NT2/D1 (cell line): ENCODE measurements around the gene ZNF831.

ENCODE experiments used
- DNase-seq: peaks from one replicate; pipeline ENCODE4 v3.0.0-alpha.2; 2011; ENCODE audit warnings: low read depth, low spot score
- H3K27me3 ChIP-seq: 2 replicates; pipeline ENCODE4 v1.6.0; 2011; ENCODE audit warnings: mild to moderate bottlenecking; ENCODE audit not compliant: insufficient read length, insufficient read depth
- H3K36me3 ChIP-seq: 2 replicates; pipeline ENCODE4 v1.6.1; 2011; ENCODE audit warnings: mild to moderate bottlenecking, low read length, mixed read lengths; ENCODE audit not compliant: insufficient read depth, insufficient read length
- H3K4me1 ChIP-seq: 2 replicates; pipeline ENCODE4 v1.5.1; 2011; ENCODE audit not compliant: insufficient read depth, insufficient read length
- H3K4me3 ChIP-seq: 2 replicates; pipeline ENCODE4 v1.5.1; 2011; ENCODE audit warnings: low read depth; ENCODE audit not compliant: insufficient read length
- H3K9ac ChIP-seq: 2 replicates; pipeline ENCODE4 v1.6.0; 2011; ENCODE audit warnings: low read depth; ENCODE audit not compliant: insufficient read length
- H3K9me3 ChIP-seq: 2 replicates; pipeline ENCODE4 v1.5.1; 2011; ENCODE audit warnings: mild to moderate bottlenecking, low read length; ENCODE audit not compliant: insufficient read depth
- SUZ12 ChIP-seq: IDR thresholded peaks from 2 replicates; pipeline ENCODE4 v1.6.1; 2011; ENCODE audit not compliant: insufficient read length, insufficient read depth; ENCODE audit errors: extremely low read depth
- YY1 ChIP-seq: IDR thresholded peaks from 2 replicates; pipeline ENCODE4 v1.6.1; 2011; ENCODE audit not compliant: insufficient read length, insufficient read depth
- ZNF274 ChIP-seq: IDR thresholded peaks from 2 replicates; pipeline ENCODE4 v1.6.1; 2011; ENCODE audit warnings: mild to moderate bottlenecking, low read depth, low read length

Gene ZNF831

GRCh38 chr20:59164686-59165391 lies 1.2 kb downstream of the ZNF831 start:
- TF ChIP-seq SUZ12 = no peak
- no peak for TF ChIP-seq YY1
- TF ChIP-seq ZNF274 = no peak
- Histone ChIP-seq H3K27me3 (no peaks in the 10 kb centered on the region), H3K36me3 (no peaks in the 10 kb centered on the region), H3K9ac (no peak overlapping the region), H3K4me1 (no peaks in the 10 kb centered on the region), H3K4me3 (no peak overlapping the region), H3K9me3 (no peaks in the 10 kb centered on the region)
- DNase-seq = no peak

GRCh38 chr20:59165396-59165795 lies 1.8 kb downstream of the ZNF831 start:
- no peak overlapping the region for H3K4me3 ChIP-seq
- DNase-seq = no peak
- H3K36me3 ChIP-seq = no peaks in the 10 kb centered on the region
- TF ChIP-seq SUZ12 (no peak), ZNF274 (no peak), YY1 (no peak)
- no peaks in the 10 kb centered on the region for H3K9me3 ChIP-seq
- H3K9ac ChIP-seq = no peak overlapping the region
- H3K27me3 ChIP-seq = no peaks in the 10 kb centered on the region
- no peaks in the 10 kb centered on the region for H3K4me1 ChIP-seq

- TF ChIP-seq SUZ12 (no peak), ZNF274 (no peak), YY1 (no peak)
- Histone ChIP-seq H3K9ac (no peak overlapping the region), H3K9me3 (no peaks in the 10 kb centered on the region), H3K4me3 (no peak overlapping the region), H3K27me3 (no peaks in the 10 kb centered on the region), H3K4me1 (no peaks in the 10 kb centered on the region), H3K36me3 (no peaks in the 10 kb centered on the region)
- no peak for DNase-seq
These were observed 2.5 kb downstream of the ZNF831 start for GRCh38 chr20:59165891-59166709.

- TF ChIP-seq ZNF274 = no peak
- TF ChIP-seq YY1 = no peak
- no peak for TF ChIP-seq SUZ12
These were observed 7.1 kb downstream of the ZNF831 start for GRCh38 chr20:59170406-59171349.

GRCh38 chr20:59171986-59172385 lies 8.4 kb downstream of the ZNF831 start:
- Histone ChIP-seq H3K36me3 (no peaks in the 10 kb centered on the region), H3K9me3 (no peaks in the 10 kb centered on the region), H3K27me3 (no peaks in the 10 kb centered on the region), H3K4me1 (no peaks in the 10 kb centered on the region), H3K9ac (no peak overlapping the region), H3K4me3 (no peak overlapping the region)
- DNase-seq = no peak
- TF ChIP-seq YY1 (no peak), SUZ12 (no peak), ZNF274 (no peak)

More at GRCh38 chr20:59170406-59171349, 7.1 kb downstream of the ZNF831 start:
- no peaks in the 10 kb centered on the region for H3K27me3 ChIP-seq
- H3K4me3 ChIP-seq = no peak overlapping the region
- H3K9me3 ChIP-seq = no peaks in the 10 kb centered on the region
- H3K9ac ChIP-seq = no peak overlapping the region
- no peaks in the 10 kb centered on the region for H3K36me3 ChIP-seq
- no peaks in the 10 kb centered on the region for H3K4me1 ChIP-seq
- no peak for DNase-seq

- no peak overlapping the region for H3K9ac ChIP-seq
- H3K36me3 ChIP-seq = no peaks in the 10 kb centered on the region
- no peak for DNase-seq
- H3K9me3 ChIP-seq = no peaks in the 10 kb centered on the region
- no peaks in the 10 kb centered on the region for H3K4me1 ChIP-seq
- no peak overlapping the region for H3K4me3 ChIP-seq
- H3K27me3 ChIP-seq = no peaks in the 10 kb centered on the region
- TF ChIP-seq ZNF274 (no peak), YY1 (no peak), SUZ12 (no peak)
These were observed 10.4 kb downstream of the ZNF831 start for GRCh38 chr20:59173938-59174491.
